ENCODE measurements around the gene SYNPR.

SYNPR gene

GRCh38 chr3:63565220-63565619 lies 287.1 kb downstream of the SYNPR start:
- no peak for TF ChIP-seq CTCF (IDR thresholded peaks at IDR 0.05; ENCODE audit: low read depth, low read length, poor library complexity, severe bottlenecking)
- TF ChIP-seq EZH2phosphoT487 (IDR thresholded peaks at IDR 0.05; ENCODE audit: borderline replicate concordance, low read length): no peak
- H4K20me1 ChIP-seq (ENCODE audit: control insufficient read depth, insufficient read depth, low read depth, low read length): no peaks in the 10 kb centered on the region
- H3K79me2 ChIP-seq (ENCODE audit: control insufficient read depth, low read length): no peaks in the 10 kb centered on the region
- H3F3A ChIP-seq (ENCODE audit: control insufficient read depth, insufficient read depth): no peaks in the 10 kb centered on the region
- H3K9me2 ChIP-seq (replicated peaks; ENCODE audit: control insufficient read depth, low read length): no peaks in the 10 kb centered on the region
- no peak overlapping the region for H3K4me3 ChIP-seq (ENCODE audit: low read length)
- H3K27ac ChIP-seq (ENCODE audit: low read depth, low read length): no peak overlapping the region
- no peaks in the 10 kb centered on the region for H3K9me3 ChIP-seq (ENCODE audit: control insufficient read depth, insufficient read depth, low read length)
- H3K36me3 ChIP-seq (ENCODE audit: control insufficient read depth, low read length): no peaks in the 10 kb centered on the region
- no peak overlapping the region for H3K4me2 ChIP-seq (ENCODE audit: low read length)
- no peaks in the 10 kb centered on the region for H3K4me1 ChIP-seq (ENCODE audit: control insufficient read depth, low read length)
- no peaks in the 10 kb centered on the region for H3K27me3 ChIP-seq (ENCODE audit: control insufficient read depth, low read length)

- TF ChIP-seq CTCF (IDR thresholded peaks at IDR 0.05; ENCODE audit: low read depth, low read length, poor library complexity, severe bottlenecking) (no peak), EZH2phosphoT487 (IDR thresholded peaks at IDR 0.05; ENCODE audit: borderline replicate concordance, low read length) (no peak)
- no peaks in the 10 kb centered on the region for H3K27me3 ChIP-seq (ENCODE audit: control insufficient read depth, low read length)
- H3K4me1 ChIP-seq (ENCODE audit: control insufficient read depth, low read length): no peaks in the 10 kb centered on the region
- no peaks in the 10 kb centered on the region for H3F3A ChIP-seq (ENCODE audit: control insufficient read depth, insufficient read depth)
- no peaks in the 10 kb centered on the region for H3K9me3 ChIP-seq (ENCODE audit: control insufficient read depth, insufficient read depth, low read length)
- H3K27ac ChIP-seq (ENCODE audit: low read depth, low read length): no peak overlapping the region
- H3K4me2 ChIP-seq (ENCODE audit: low read length): no peak overlapping the region
- no peaks in the 10 kb centered on the region for H3K36me3 ChIP-seq (ENCODE audit: control insufficient read depth, low read length)
- H3K9me2 ChIP-seq (replicated peaks; ENCODE audit: control insufficient read depth, low read length): no peaks in the 10 kb centered on the region
- no peaks in the 10 kb centered on the region for H3K79me2 ChIP-seq (ENCODE audit: control insufficient read depth, low read length)
- no peaks in the 10 kb centered on the region for H4K20me1 ChIP-seq (ENCODE audit: control insufficient read depth, insufficient read depth, low read depth, low read length)
- H3K4me3 ChIP-seq (ENCODE audit: low read length): no peak overlapping the region
Observed at GRCh38 chr3:63571682-63572081, 293.6 kb downstream of the SYNPR start.

- Histone ChIP-seq H3K79me2 (ENCODE audit: control insufficient read depth, low read length) (no peaks in the 10 kb centered on the region), H3K4me3 (ENCODE audit: low read length) (no peak overlapping the region), H3K4me1 (ENCODE audit: control insufficient read depth, low read length) (no peaks in the 10 kb centered on the region), H3F3A (ENCODE audit: control insufficient read depth, insufficient read depth) (no peaks in the 10 kb centered on the region), H3K9me2 (replicated peaks; ENCODE audit: control insufficient read depth, low read length) (no peaks in the 10 kb centered on the region), H3K27me3 (ENCODE audit: control insufficient read depth, low read length) (no peaks in the 10 kb centered on the region), H3K27ac (ENCODE audit: low read depth, low read length) (no peak overlapping the region), H3K4me2 (ENCODE audit: low read length) (no peak overlapping the region), H3K9me3 (ENCODE audit: control insufficient read depth, insufficient read depth, low read length) (no peaks in the 10 kb centered on the region), H3K36me3 (ENCODE audit: control insufficient read depth, low read length) (no peaks in the 10 kb centered on the region), H4K20me1 (ENCODE audit: control insufficient read depth, insufficient read depth, low read depth, low read length) (no peaks in the 10 kb centered on the region)
- TF ChIP-seq EZH2phosphoT487 (IDR thresholded peaks at IDR 0.05; ENCODE audit: borderline replicate concordance, low read length) (no peak), CTCF (IDR thresholded peaks at IDR 0.05; ENCODE audit: low read depth, low read length, poor library complexity, severe bottlenecking) (no peak)
Observed at GRCh38 chr3:63576846-63577245, 298.7 kb downstream of the SYNPR start.

DNA sequence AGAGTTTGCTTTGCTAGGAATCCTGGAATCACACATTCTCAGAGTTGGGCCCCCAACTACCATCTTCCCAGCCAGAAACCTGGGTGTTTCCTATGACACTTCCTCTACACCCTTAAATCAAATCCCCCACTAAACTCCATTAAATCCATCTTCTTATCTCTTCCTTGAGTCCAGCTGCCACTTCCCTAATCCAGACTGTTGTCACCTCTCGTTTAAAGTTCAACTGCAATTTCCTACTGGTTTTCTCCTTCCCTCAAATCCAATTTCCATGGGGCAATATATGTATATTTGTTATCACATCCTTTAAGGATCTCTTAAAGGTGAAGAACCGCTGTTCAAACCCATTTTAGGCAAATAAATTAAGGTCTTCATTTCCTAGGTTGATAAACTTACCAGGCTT lies 300.8 kb downstream of the SYNPR start:
- Histone ChIP-seq H3K79me2 (ENCODE audit: control insufficient read depth, low read length) (no peaks in the 10 kb centered on the region), H3K9me3 (ENCODE audit: control insufficient read depth, insufficient read depth, low read length) (no peaks in the 10 kb centered on the region), H3K27me3 (ENCODE audit: control insufficient read depth, low read length) (no peaks in the 10 kb centered on the region), H3F3A (ENCODE audit: control insufficient read depth, insufficient read depth) (no peaks in the 10 kb centered on the region), H3K4me3 (ENCODE audit: low read length) (no peak overlapping the region), H3K4me1 (ENCODE audit: control insufficient read depth, low read length) (no peaks in the 10 kb centered on the region), H3K9me2 (replicated peaks; ENCODE audit: control insufficient read depth, low read length) (no peaks in the 10 kb centered on the region), H4K20me1 (ENCODE audit: control insufficient read depth, insufficient read depth, low read depth, low read length) (no peaks in the 10 kb centered on the region), H3K4me2 (ENCODE audit: low read length) (no peak overlapping the region), H3K36me3 (ENCODE audit: control insufficient read depth, low read length) (no peaks in the 10 kb centered on the region), H3K27ac (ENCODE audit: low read depth, low read length) (no peak overlapping the region)
- TF ChIP-seq CTCF (IDR thresholded peaks at IDR 0.05; ENCODE audit: low read depth, low read length, poor library complexity, severe bottlenecking) (no peak), EZH2phosphoT487 (IDR thresholded peaks at IDR 0.05; ENCODE audit: borderline replicate concordance, low read length) (no peak)
